GM04503 (cell line): ENCODE measurements around the gene CXXC1.
"Not testable (repeated sequence)": the region's sequence is repeated elsewhere in the genome, so short reads cannot be mapped to it uniquely, and the experiment has no call there.

Source experiments
- DNase-seq: peaks from one replicate; pipeline ENCODE4 v3.0.0-alpha.2; 2012; ENCODE audit warnings: low read depth

The CXXC1 gene

GRCh38 chr18:50287441-50288347, at the start of gene CXXC1:
CXXC1 (minus strand) TSS chr18:50287692; CDS start chr18:50287589, 103 bp downstream.
- peak; percentile 93 for DNase-seq

DNA sequence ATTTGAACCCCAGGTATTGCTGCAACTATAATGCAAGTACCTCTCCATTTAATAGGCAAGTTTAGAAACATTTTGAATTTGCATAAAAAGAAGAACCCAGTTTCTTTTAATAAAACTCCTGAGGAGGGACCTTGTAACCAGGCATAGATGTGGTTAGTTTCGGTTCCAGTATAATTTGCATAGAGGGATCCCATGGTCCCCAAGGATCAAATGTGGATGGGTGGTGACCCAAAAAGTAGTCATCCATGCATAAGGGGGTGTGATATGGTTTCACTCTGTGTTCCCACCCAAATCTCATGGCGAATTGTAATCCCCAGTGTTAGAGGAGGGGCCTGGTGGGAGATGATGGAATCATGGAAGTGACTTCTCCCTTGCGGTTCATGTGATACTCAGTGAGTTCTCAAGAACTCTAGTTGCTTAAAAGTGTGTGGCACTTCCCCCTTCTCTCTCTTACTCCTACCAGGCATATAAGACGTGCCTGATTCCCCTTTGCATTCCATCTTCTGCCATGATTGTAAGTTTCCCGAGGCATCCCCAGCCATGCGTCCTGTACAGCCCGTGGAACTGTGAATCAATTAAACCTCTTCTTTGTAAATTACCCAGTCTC, 47.2 kb upstream of the CXXC1 start:
- no peak for DNase-seq

GRCh38 chr18:50331691-50332090, 44.2 kb upstream of the CXXC1 start:
- DNase-seq: no peak

DNA sequence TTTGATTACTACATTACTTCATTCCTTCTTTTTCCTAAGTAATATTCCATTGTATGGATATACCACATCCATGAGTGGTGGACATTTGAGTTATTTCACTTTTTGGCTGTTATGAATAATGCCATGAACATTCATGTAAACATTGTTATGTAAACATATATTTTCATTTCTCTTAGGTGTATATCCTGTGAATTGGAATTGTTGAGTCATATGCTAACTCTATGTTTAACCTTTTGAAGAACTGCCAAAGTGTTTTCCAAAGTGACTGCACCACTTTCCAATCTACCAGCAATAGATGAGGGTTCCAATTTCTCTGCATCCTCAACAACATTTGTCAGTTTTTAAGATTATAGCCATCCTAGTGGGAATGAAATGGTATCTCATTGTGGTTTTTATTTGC, 42.7 kb upstream of the CXXC1 start:
- no peak for DNase-seq

DNA sequence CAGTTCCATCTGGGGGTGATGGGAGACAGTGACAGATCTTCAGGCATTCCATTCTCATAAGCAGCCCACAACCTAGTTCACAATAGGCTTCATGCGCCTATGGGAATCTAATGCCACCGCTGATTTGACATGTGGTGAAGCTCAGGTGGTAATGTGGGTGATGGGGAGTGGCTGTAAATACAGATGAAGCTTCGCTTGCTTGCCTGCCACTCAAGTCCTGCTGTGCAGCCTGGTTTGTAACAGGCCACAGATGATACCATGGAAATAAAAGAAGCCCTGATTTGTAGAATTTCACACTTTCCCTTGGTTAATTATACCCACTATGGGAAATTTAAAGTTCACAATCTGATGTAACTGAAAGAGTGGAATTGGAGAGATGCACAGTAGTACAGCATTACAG, 40.5 kb upstream of the CXXC1 start:
- no peak for DNase-seq

- DNase-seq: no peak
Measured at GRCh38 chr18:50320719-50321118, 33.2 kb upstream of the CXXC1 start.

- no peak for DNase-seq
Measured at GRCh38 chr18:50315100-50315871, 27.8 kb upstream of the CXXC1 start.

GRCh38 chr18:50313873-50314460, 26.5 kb upstream of the CXXC1 start:
- no peak for DNase-seq

DNA sequence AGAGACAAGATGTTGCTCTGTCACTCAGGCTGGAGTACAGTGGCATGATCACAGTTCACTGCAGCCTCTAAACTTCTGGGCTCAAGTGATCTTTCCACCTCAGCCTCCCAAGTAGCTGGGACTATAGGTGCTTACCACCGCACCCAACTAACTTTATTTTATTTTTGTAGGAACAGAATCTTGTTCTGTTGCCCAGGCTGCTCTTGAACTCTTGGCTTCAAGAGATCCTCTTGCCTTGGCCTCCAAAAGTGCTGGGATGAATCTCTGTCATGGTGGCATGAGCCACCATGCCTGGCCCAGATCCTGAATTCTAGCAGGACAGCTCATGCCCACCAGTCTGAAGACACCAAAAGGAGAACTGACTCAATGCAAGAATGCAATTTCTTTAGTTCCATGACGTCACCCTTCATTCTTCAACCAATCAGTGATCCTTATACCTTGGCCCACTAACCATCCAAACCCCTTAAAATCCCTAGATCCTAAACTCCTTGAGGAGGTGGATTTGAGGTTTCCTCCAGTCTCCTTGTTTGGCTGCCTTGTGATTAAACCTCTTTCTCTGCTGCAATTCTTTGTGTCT, 25.6 kb upstream of the CXXC1 start:
- no peak for DNase-seq

DNA sequence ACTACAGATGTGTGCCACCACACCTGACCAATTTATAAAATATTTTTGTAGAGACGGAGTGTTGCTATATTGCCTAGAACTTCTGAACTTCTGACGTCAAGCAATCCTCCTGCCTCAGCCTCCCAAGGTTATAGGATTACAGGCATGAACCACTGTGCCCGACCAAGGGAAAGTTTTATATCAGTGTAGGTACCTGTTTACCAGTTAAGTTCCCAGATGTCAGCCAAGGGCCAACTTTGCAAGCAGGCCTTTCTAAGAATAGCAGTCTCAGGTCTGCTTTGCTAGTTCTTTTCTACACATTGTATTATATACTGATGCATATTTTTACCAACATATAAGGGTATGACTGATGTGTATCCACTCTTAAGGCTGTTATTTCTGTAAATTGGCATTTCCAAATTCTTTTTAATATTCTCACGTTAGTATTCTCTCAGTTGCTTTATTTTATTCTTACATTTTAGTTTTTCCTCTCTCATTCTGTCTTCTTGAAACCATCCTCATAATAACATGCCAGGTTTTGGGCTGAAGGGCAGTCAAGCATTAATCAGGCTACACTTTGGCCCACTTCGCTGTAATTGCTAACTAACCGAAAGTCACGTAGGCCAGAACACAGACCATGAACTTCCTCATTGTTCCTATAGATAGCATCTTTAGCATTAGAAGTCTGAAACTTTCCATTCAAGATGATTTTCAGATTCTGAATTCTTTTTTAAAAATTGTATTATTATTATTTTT, 25.0 kb upstream of the CXXC1 start:
- no peak for DNase-seq

DNA sequence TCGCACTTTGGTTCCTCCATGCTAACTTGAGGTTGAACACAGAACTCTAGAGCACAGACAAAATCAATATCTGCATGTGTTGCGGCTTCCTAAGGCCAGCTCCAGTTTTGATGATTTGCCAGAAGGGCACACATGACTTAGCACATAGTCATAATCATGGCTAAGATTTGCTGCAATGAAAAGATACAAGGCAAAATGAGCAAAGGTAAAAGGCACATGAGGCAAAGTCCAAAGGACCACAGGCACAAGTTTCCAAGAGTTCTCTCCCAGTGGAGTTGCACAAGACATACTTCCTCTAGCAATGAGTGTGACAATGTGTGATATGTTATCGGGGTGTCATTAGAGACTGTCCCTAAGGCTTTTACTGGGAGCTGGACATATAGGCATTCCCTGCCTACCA, 24.2 kb upstream of the CXXC1 start:
- DNase-seq: no peak

- DNase-seq: no peak
Measured at GRCh38 chr18:50310080-50310479, 22.6 kb upstream of the CXXC1 start.

DNA sequence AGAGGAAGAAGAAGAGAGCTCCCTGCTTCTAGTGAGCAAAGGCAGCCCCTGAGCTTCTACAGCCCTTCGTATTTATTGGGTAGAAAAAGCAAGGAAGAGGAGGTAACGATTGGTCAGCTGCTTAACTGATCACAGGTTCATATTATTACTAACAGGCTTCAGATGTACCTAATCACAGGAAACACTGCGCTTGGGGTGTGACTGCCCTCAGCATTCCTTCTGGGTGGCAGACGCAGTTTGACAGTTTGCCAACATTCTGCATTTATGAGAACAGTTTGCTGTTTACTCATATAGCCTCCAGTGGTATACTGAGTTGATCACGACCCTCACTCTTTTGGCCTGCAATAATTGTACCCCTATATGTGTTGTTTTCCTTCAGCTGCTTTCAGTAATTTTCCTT, 21.4 kb upstream of the CXXC1 start:
- DNase-seq: not testable (repeated sequence)

DNA sequence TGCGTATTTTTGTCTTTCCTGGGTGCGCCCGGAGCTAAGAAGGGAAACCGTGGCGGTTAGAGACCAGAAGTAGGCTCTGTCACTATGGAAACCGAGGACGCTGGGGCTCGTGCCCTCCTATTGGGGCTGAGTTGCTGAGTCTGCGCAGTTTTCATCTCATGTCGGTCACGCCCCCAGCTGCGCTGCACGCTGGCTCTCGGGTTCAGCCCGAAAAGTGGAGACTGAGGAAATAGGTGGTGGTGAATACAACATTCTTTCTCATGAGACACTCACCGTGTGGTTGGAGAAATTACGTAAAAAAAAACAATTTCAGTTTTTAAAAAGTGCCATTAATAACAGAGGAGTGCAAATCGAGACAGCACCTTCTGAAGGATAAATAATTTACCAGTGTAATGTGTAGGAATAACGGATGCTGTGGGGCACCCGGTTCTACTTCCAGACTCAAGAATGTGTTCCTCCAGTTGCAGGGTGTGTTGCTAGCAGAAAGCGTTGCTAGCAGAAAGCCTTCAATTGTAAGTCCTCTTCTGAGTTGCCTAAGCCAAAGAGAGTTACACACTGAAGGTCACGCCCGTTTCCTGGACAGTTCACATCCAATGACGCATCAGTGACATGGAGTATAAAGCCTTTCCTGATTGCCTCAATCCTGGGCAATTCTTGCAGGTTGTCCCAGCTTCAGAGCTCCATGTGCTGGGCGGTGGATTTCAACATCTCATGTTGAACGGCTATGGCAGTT, 20.4 kb upstream of the CXXC1 start:
- DNase-seq: peak; percentile 67

GRCh38 chr18:50307400-50307737, 19.9 kb upstream of the CXXC1 start:
- DNase-seq: no peak

DNA sequence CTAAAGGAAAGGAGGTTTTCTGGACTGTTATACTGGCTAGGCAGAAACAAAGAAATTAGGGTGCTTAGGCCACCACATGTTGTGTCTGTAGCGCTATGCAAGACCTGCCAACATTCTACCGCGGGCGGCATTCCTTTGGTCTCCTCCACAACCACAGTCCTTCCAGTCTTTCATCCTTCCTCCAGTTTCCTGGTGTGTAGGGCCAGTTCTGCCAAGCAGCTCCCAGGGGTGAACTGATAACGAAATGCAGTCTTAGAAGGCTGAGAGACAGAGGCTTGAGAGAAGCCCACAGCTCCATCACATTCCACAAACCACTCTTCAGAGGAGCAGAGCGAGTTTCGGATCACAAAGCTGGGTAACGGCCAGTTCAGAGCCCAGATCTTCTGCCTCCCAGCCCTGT, 19.5 kb upstream of the CXXC1 start:
- peak; percentile 17 for DNase-seq

DNA sequence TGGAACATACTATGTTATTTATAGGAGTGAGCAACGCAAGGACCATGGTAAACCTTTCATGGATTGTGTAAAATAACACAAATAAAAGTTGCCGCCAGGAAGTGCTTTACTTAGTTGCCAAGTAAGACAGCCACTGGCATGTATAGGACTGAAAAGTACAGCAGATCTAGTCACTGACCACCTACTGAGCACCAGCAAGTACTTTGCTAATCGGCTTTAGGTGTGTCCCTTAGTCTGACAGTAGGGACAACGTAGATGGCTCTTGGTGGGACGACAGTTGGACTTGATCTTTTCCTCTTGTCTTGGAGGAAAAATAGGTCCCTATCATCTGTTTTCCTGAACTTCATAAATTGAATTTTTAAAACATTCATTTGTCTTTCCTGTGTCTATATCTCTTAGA, 13.6 kb upstream of the CXXC1 start:
- DNase-seq: no peak

DNA sequence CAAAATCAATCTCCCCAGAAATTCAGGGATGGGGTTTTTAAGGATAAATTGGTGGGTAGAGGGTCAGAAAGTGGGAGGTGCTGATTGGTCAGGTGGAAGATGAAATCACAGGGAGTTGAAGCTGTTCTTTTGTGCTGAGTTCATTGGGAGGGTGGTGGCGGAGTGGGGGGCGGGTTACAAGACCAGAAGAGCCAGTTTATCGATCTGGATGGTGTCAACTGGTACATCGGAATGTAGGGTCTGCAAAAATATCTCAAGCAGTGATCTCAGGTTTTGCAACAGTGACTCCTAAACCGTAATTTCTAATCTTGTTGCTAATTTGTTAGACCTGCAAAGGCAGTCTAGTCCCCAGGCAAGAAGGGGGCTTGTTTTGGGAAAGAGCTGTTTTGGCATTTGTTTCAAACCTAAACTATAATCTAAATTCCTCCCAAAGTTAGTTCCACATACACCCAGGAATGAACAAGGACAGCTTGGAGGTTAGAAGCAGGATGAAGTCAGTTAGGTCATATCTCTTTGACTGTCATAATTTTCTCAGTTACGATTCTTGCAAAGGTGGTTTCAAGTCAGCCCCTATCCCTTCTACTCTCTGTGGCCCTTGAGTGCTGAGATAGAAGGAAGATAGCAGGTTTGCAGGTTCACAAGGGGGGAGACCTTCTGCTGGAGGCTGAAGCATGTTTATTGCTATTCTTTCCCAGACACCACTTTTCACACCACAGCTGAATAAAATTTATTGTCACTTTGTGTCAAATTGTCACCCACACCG, 12.3 kb upstream of the CXXC1 start:
- DNase-seq: no peak

DNA sequence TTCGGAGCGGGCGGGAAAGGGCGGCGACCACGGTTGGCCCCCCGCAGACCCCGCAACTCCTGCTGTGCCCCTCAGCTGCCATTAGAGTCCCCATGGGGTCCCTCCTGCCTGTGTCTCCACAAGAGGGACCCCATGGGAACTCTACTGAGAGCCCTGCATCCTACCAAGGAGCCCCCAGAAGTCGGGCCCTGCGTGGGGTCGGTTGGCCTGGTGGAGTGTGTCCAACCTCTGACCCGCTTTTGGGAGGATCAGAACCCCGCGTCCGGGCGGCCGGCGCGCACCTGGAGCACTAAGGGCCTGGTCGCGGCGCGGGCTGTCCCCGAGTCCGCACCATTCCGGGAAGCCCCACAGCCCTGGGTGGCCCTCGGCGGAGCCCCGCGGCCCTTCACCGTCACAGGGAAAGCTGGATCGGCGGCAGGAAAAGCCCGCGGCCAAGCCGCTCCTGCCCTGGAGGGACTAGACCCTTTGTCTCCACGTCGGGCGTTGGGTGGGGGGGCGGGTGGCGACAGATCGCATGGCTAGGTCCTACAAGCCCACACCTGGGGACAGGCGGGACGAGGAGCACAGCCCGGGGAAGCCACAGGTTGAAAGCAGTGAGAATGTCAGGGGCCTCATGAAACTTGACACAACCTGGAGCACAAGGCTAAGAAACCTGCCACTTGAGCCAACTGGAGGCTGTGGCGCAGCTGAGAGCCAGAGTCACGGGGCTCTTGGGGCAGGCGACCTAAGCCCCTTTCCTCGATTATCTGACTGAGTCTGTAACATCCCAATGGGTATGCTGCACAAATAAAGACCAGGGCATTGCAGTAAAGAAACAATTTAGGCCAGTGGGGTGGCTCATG, 11.2 kb upstream of the CXXC1 start:
- no peak for DNase-seq
